Activated T-helper 1 cell treated with anti-CD3 and anti-CD28 coated beads, Interleukin-12 subunit alpha, Interleukin-12 subunit beta, Interleukin-2, Interleukin-4 antibody, amounts not matched to agents 30 ng/mL and 10 ng/mL and 1 ng/mL, durations not matched to agents 14 hours and 24 hours and 36 hours (primary cell): Measurements from ENCODE around the gene IL11. TPM values are rescaled to one million over a fixed set of nuclear protein-coding genes. Genes with fewer than 3 reads are reported as not detected.
A peak's percentile ranks its signal among the peaks of the same experiment; 100 is the strongest.
"Not testable (repeated sequence)": the region's sequence is repeated elsewhere in the genome, so short reads cannot be mapped to it uniquely, and the experiment has no call there.

Source experiments
- DNase-seq: peaks from one replicate; pipeline ENCODE4 v3.0.0; 2021; ENCODE audit warnings: low spot score
- H3K27ac Mint-ChIP-seq: one replicate; pipeline ENCODE4 v1.8.0; 2021; ENCODE audit warnings: mild to moderate bottlenecking, mixed read lengths
- H3K27me3 Mint-ChIP-seq: one replicate; pipeline ENCODE4 v1.8.0; 2022; ENCODE audit warnings: mild to moderate bottlenecking, moderate library complexity, mixed read lengths; ENCODE audit not compliant: insufficient read depth
- H3K36me3 Mint-ChIP-seq: one replicate; pipeline ENCODE4 v1.8.0; 2021; ENCODE audit warnings: low read depth, mixed read lengths
- H3K4me1 Mint-ChIP-seq: one replicate; pipeline ENCODE4 v1.8.0; 2021; ENCODE audit warnings: low read depth, mixed read lengths
- H3K4me3 Mint-ChIP-seq: one replicate; pipeline ENCODE4 v1.8.0; 2021; ENCODE audit warnings: mild to moderate bottlenecking, moderate library complexity, mixed read lengths
- H3K9me3 Mint-ChIP-seq: one replicate; pipeline ENCODE4 v1.8.0; 2021; ENCODE audit warnings: mixed read lengths
- intact Hi-C: fragments of 100-400 bp; cut with micrococcal nuclease; formaldehyde crosslinking; loops from one replicate; pipeline ENCODE4 v1.15.1; 2024
- total RNA-seq: library from RNA; stranded (reverse); gene quantifications from 2 replicates; pipeline ENCODE4 v1.2.3, GENCODE V29; 2022

IL11 gene
- total RNA-seq = 0.34 TPM in 1 of 2 replicates, not detected in the other

DNA sequence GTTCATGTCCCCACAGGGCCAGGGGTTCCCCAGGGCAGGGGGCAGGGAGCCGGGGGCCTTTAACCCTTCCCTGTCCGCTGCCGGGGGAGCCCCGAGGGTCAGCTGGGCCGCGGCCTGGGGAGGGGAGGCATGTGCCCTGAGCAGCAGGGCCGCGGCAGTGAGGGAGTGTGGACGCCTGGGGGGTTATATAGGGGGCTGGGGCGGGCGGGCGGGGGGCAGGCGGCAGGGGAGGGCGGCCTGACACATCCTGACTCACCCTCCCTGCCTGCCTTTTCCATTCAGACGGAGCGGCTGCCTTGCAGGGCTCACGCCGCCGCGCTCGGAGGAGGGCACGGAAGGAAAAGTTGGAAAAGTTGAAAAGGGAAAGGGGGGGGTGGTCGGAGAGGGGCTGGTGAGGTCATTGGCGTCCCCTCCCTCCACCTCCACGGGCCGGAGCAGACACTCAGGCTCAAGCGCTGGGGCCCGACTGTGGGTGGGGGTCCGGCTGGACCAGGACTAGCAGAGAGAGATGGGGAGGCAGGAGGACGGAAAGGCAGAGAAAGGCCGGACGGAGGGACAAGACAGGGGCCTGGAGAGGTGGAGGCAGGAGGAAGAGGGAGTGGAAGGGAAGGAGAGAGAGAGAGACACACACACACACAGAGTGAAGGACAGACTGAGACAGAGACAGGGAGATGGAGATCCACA lies at the start of gene IL11:
Gene IL11, minus strand, starts transcription at position 159 of the 684 bp plus-strand sequence. Its CDS starts 153 bp downstream, at position 6.
- H3K27me3 Mint-ChIP-seq = peaks cover 41% of the 10 kb centered on the region
- H3K27ac Mint-ChIP-seq = no peak within 1 kb of the TSS
- H3K36me3 Mint-ChIP-seq = peaks cover 2% of the 10 kb centered on the region
- no peaks in the 10 kb centered on the region for H3K9me3 Mint-ChIP-seq
- no peak for DNase-seq
- H3K4me1 Mint-ChIP-seq = peaks cover 5% of the 10 kb centered on the region
- intact Hi-C loops = no loop called here
- peak within 1 kb of the TSS; percentile 54 for H3K4me3 Mint-ChIP-seq

DNA sequence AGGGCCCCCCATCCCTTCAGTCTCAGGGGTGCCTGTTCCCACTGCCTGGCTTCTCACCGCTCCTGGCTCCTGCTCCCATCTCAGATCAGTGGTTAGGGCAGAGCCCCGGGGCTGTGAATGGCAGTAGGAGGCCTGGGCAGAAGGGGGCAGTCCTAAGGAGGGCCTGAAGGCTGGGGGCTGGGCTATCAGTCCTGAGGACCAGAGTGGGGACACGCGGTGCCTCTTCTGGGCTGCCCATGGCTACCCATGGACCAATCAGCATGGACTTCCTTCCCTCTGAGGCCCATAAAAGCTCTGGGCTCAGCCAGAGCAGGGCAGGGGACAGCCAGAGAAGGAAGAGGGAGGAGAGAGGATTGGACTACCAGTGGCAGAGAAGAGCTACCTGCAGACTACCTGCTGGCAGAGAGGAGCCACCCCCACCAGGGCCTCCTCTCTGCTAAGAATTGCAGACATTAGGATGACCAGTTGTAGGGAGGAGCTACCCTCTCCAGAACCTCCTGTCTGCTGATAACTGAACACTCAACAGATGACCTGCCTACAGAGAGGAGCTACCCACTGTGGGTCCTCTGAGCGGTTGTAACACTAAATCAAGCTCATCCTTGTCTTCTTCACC lies 49.5 kb upstream of the IL11 start:
- intact Hi-C loops = loop anchor here (5.0 kb wide), 1 partner anchor 207 kb away; no protein-coding TSS in a partner anchor
- DNase-seq = no peak
- no peak overlapping the region for H3K4me3 Mint-ChIP-seq
- H3K27me3 Mint-ChIP-seq = peaks cover 15% of the 10 kb centered on the region
- H3K4me1 Mint-ChIP-seq = peaks cover 8% of the 10 kb centered on the region
- H3K36me3 Mint-ChIP-seq = no peaks in the 10 kb centered on the region
- no peaks in the 10 kb centered on the region for H3K9me3 Mint-ChIP-seq
- H3K27ac Mint-ChIP-seq = no peak overlapping the region

- H3K4me1 Mint-ChIP-seq = peaks cover 8% of the 10 kb centered on the region
- peaks cover 16% of the 10 kb centered on the region for H3K27me3 Mint-ChIP-seq
- no peaks in the 10 kb centered on the region for H3K36me3 Mint-ChIP-seq
- H3K27ac Mint-ChIP-seq = no peak overlapping the region
- DNase-seq = no peak
- no peak overlapping the region for H3K4me3 Mint-ChIP-seq
- H3K9me3 Mint-ChIP-seq = no peaks in the 10 kb centered on the region
- intact Hi-C loops = loop anchor here (5.0 kb wide), 1 partner anchor 207 kb away; no protein-coding TSS in a partner anchor
These were observed 48.8 kb upstream of the IL11 start for GRCh38 chr19:55419103-55419502.

GRCh38 chr19:55418185-55418584 lies 47.9 kb upstream of the IL11 start:
- H3K9me3 Mint-ChIP-seq = no peaks in the 10 kb centered on the region
- peak; percentile 37 for DNase-seq
- H3K4me3 Mint-ChIP-seq = no peak overlapping the region
- H3K4me1 Mint-ChIP-seq = peaks cover 8% of the 10 kb centered on the region
- no peak overlapping the region for H3K27ac Mint-ChIP-seq
- intact Hi-C loops = loop anchor here (1.0 to 5.0 kb wide), 4 partner anchors 116 to 277 kb away; no protein-coding TSS in a partner anchor
- peaks cover 13% of the 10 kb centered on the region for H3K27me3 Mint-ChIP-seq
- no peaks in the 10 kb centered on the region for H3K36me3 Mint-ChIP-seq

DNA sequence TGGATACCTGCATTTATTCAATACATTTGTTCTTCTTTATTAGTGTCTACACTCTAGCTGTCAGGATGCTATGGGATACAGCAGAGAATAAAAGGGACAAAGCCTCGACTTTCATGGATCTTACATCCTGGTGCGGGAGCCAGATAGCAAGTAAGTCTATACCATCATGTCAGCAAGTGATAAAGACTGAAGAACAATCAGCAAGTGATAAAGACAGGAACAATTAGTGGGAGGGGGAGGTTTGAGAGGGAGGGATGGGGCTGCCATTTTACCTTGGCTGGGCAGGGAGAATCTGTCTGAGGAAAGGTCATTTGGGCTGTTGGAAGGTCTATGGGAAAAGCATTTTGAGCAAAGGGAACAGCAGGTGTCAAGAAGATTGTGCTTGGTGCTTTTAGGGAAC lies 39.9 kb upstream of the IL11 start:
- intact Hi-C loops = no loop called here
- peaks cover 25% of the 10 kb centered on the region for H3K36me3 Mint-ChIP-seq
- H3K4me3 Mint-ChIP-seq = no peak overlapping the region
- peaks cover 26% of the 10 kb centered on the region for H3K4me1 Mint-ChIP-seq
- H3K27ac Mint-ChIP-seq = no peak overlapping the region
- H3K9me3 Mint-ChIP-seq = peaks cover 13% of the 10 kb centered on the region
- H3K27me3 Mint-ChIP-seq = peaks cover 10% of the 10 kb centered on the region
- DNase-seq = no peak

GRCh38 chr19:55409179-55409578 lies 38.9 kb upstream of the IL11 start:
- H3K9me3 Mint-ChIP-seq = peaks cover 13% of the 10 kb centered on the region
- intact Hi-C loops = loop anchor here (5.0 kb wide), 2 partner anchors 233 to 327 kb away; partner anchors contain the start of genes ZNF580 and ZNF581
- peak overlapping the region; percentile 71 for H3K27ac Mint-ChIP-seq
- peaks cover 25% of the 10 kb centered on the region for H3K36me3 Mint-ChIP-seq
- not testable (repeated sequence) for DNase-seq, H3K27me3 Mint-ChIP-seq
- peaks cover 26% of the 10 kb centered on the region for H3K4me1 Mint-ChIP-seq
- H3K4me3 Mint-ChIP-seq = peak overlapping the region; percentile 93

DNA sequence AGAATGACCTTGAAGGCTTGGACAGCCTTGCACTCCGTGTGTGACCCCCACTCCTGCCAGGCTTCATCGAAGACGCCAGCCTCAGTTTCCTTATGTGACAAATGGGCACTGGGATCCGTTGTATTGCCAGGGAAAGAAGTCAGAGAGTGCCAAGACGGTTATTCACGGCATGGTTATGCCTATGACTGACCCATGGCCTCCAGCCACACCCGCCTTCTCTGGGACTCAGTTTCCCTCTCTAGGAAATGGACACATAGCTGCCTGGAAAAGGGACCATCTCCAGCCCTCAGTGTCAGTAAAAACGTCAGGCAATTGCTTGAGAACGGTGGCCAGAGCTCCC lies 38.2 kb upstream of the IL11 start:
- Mint-ChIP-seq H3K4me3 (peak overlapping the region; percentile 93), H3K27ac (peak overlapping the region; percentile 97), H3K4me1 (peaks cover 26% of the 10 kb centered on the region), H3K36me3 (peaks cover 29% of the 10 kb centered on the region), H3K9me3 (peaks cover 13% of the 10 kb centered on the region), H3K27me3 (peaks cover 6% of the 10 kb centered on the region)
- DNase-seq = no peak
- intact Hi-C loops = loop anchor here (1.0 to 5.0 kb wide), 12 partner anchors 23 to 959 kb away; partner anchors contain the start of genes FIZ1, HSPBP1, ISOC2 and KMT5C

DNA sequence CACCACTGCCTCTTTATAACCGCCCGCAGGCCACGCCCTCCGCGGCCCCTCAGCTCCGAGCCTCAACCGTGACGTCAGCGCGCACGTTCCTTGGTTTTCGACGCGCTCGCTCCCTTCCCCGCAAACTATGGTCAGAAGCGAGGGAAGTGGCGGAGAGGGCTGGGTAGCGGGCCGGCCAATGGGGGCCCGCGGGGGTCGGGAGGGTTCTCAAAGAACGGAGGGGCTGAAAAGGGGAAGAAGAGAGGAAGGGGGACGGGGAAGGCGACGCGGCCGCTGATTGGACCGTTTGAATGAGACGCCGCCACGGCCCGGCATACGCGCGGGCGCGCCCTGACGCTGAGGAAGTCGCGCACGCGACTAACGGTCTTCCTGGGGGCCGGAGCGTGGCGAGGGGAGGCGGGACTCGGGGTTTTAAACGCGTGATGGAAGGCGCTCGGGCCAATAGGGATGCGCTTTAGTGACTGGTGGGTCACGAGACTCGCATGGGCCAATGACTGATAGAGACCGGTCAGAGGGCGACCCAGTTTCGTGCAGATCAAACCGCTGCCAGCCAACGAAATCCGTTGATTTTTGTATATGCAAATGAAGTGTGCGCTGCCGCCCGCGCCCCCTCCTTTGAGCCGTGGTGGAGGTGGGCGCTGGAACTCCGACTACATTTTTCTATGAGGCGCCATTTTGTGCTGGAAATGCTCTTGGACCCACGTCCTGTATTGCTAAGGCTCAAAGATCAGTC lies 37.7 kb upstream of the IL11 start:
- peaks cover 13% of the 10 kb centered on the region for H3K9me3 Mint-ChIP-seq
- H3K4me3 Mint-ChIP-seq = peak overlapping the region; percentile 93
- H3K36me3 Mint-ChIP-seq = peaks cover 33% of the 10 kb centered on the region
- H3K27me3 Mint-ChIP-seq = peaks cover 6% of the 10 kb centered on the region
- DNase-seq = peak; percentile 96
- peaks cover 26% of the 10 kb centered on the region for H3K4me1 Mint-ChIP-seq
- intact Hi-C loops = loop anchor here (1.0 to 5.0 kb wide), 13 partner anchors 10 to 959 kb away; partner anchors contain the start of genes FIZ1, HSPBP1, ISOC2 and KMT5C
- peak overlapping the region; percentile 97 for H3K27ac Mint-ChIP-seq

- Mint-ChIP-seq H3K4me1 (peaks cover 26% of the 10 kb centered on the region), H3K9me3 (peaks cover 13% of the 10 kb centered on the region), H3K36me3 (peaks cover 38% of the 10 kb centered on the region), H3K4me3 (peak within 1 kb of the TSS; percentile 93), H3K27ac (peak within 1 kb of the TSS; percentile 97)
- intact Hi-C loops = loop anchor here (1.0 to 5.0 kb wide), 3 partner anchors 9 to 325 kb away; partner anchors contain the start of genes ZNF580 and ZNF581
- H3K27me3 Mint-ChIP-seq, DNase-seq: not testable (repeated sequence)
These were observed 37.2 kb upstream of the IL11 start, which contains the start of gene UBE2S for GRCh38 chr19:55407550-55407799. TSS of gene UBE2S (minus strand) at chr19:55407788. CDS start at chr19:55407589, 199 bp downstream.

GRCh38 chr19:55406826-55407549 lies 36.7 kb upstream of the IL11 start:
- Mint-ChIP-seq H3K4me1 (peaks cover 26% of the 10 kb centered on the region), H3K9me3 (peaks cover 13% of the 10 kb centered on the region), H3K27me3 (peaks cover 2% of the 10 kb centered on the region), H3K27ac (peak overlapping the region; percentile 72), H3K36me3 (peaks cover 43% of the 10 kb centered on the region), H3K4me3 (peak overlapping the region; percentile 93)
- intact Hi-C loops = loop anchor here (1.0 to 5.0 kb wide), 3 partner anchors 9 to 325 kb away; partner anchors contain the start of genes ZNF580 and ZNF581
- no peak for DNase-seq

- intact Hi-C loops = loop anchor here (5.0 kb wide), 2 partner anchors 236 to 324 kb away; partner anchors contain the start of genes ZNF580 and ZNF581
- DNase-seq = no peak
- H3K36me3 Mint-ChIP-seq = peaks cover 46% of the 10 kb centered on the region
- H3K4me1 Mint-ChIP-seq = peaks cover 26% of the 10 kb centered on the region
- peaks cover 13% of the 10 kb centered on the region for H3K9me3 Mint-ChIP-seq
- H3K4me3 Mint-ChIP-seq = peak overlapping the region; percentile 93
- peak overlapping the region; percentile 72 for H3K27ac Mint-ChIP-seq
- H3K27me3 Mint-ChIP-seq = peaks cover 2% of the 10 kb centered on the region
These were observed 36.0 kb upstream of the IL11 start for GRCh38 chr19:55406091-55406825.
